Measurements from ENCODE around the gene SLCO3A1.

SLCO3A1 gene

DNA sequence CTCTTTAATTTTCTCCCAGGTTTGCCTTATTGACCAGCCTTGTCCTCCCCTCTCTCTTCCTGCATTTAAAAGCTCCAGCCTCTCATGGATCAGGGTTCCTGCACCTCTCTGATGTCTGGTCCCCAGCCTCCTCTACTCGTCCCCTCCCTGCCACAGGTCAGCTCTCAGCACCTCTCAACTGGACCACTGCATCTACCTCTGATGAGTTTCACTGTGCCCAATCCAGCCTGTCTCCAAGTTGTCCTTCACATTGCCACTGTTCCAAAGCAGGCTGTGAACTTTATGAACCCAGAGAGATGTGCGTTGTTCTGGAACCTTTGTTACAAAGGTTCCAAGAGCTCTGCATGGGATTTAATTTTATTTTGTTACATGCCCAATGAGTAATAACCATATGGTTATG lies 76.6 kb downstream of the SLCO3A1 start:
- Histone ChIP-seq H3K4me3 (ENCODE audit: low read depth in 1 of 2, low read length in 2 of 2) (no peak overlapping the region), H3K4me2 (ENCODE audit: insufficient read depth, low read length) (no peak overlapping the region), H3K27ac (ENCODE audit: low read length) (no peak overlapping the region), H4K20me1 (ENCODE audit: insufficient read depth, low read length) (no peaks in the 10 kb centered on the region), H3K4me1 (ENCODE audit: insufficient read depth, low read length) (no peaks in the 10 kb centered on the region), H2AFZ (ENCODE audit: low read depth, low read length) (no peak overlapping the region), H3K79me2 (ENCODE audit: insufficient read depth, low read length) (no peaks in the 10 kb centered on the region), H3K9me3 (ENCODE audit: insufficient read depth, low read length, severe bottlenecking) (no peaks in the 10 kb centered on the region), H3K9ac (ENCODE audit: low read depth, low read length) (no peak overlapping the region), H3K36me3 (ENCODE audit: insufficient read depth, low read length) (no peaks in the 10 kb centered on the region), H3K27me3 (ENCODE audit: insufficient read depth, low read length, poor library complexity) (peaks cover 4% of the 10 kb centered on the region)
- TF ChIP-seq, protein P1, sequence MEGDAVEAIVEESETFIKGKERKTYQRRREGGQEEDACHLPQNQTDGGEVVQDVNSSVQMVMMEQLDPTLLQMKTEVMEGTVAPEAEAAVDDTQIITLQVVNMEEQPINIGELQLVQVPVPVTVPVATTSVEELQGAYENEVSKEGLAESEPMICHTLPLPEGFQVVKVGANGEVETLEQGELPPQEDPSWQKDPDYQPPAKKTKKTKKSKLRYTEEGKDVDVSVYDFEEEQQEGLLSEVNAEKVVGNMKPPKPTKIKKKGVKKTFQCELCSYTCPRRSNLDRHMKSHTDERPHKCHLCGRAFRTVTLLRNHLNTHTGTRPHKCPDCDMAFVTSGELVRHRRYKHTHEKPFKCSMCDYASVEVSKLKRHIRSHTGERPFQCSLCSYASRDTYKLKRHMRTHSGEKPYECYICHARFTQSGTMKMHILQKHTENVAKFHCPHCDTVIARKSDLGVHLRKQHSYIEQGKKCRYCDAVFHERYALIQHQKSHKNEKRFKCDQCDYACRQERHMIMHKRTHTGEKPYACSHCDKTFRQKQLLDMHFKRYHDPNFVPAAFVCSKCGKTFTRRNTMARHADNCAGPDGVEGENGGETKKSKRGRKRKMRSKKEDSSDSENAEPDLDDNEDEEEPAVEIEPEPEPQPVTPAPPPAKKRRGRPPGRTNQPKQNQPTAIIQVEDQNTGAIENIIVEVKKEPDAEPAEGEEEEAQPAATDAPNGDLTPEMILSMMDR (IDR thresholded peaks at IDR 0.05; ENCODE audit: borderline replicate concordance, extremely low read depth, low read length, poor library complexity, severe bottlenecking) = no peak
- TF ChIP-seq EZH2 (IDR thresholded peaks at IDR 0.05; ENCODE audit: borderline replicate concordance, low read depth, low read length, severe bottlenecking) = no peak
- no peak for DNase-seq
- no peak for ATAC-seq (ENCODE audit: insufficient read depth, low read depth)

DNA sequence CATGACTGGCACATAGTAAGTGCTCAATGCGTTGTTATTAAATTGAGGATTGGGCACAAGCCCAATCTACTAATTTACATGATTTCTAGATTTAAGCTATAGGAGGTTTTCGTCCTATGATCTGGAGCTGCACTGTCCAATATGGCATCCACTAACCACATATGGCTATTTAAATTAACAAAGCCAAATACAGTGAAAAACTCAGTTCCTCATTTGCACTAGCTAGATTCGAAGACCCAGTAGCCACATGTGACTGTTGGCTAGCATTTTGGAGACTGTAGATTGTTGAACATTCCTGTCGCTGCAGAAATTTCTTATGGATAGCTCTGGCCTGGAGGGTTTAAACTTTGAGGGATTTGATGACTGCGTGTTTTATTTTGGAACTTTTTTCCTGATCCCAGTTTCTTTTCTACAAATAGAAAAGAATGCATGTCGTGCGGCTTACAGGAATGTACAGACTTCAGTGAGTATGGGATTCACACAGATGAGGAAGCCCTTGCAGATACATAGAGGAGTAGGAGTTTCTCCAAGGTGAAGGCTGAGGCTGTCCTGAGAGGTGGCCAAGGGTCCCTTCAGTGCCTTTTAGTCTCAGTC lies 82.8 kb downstream of the SLCO3A1 start:
- Histone ChIP-seq H3K4me2 (ENCODE audit: insufficient read depth, low read length) (no peak overlapping the region), H3K9me3 (ENCODE audit: insufficient read depth, low read length, severe bottlenecking) (no peaks in the 10 kb centered on the region), H3K4me3 (ENCODE audit: low read depth in 1 of 2, low read length in 2 of 2) (no peak overlapping the region), H3K4me1 (ENCODE audit: insufficient read depth, low read length) (no peaks in the 10 kb centered on the region), H3K9ac (ENCODE audit: low read depth, low read length) (no peak overlapping the region), H3K79me2 (ENCODE audit: insufficient read depth, low read length) (no peaks in the 10 kb centered on the region), H3K27me3 (ENCODE audit: insufficient read depth, low read length, poor library complexity) (peaks cover 7% of the 10 kb centered on the region), H3K27ac (ENCODE audit: low read length) (no peak overlapping the region), H2AFZ (ENCODE audit: low read depth, low read length) (no peak overlapping the region), H3K36me3 (ENCODE audit: insufficient read depth, low read length) (no peaks in the 10 kb centered on the region), H4K20me1 (ENCODE audit: insufficient read depth, low read length) (no peaks in the 10 kb centered on the region)
- no peak for ATAC-seq (ENCODE audit: insufficient read depth, low read depth)
- TF ChIP-seq EZH2 (IDR thresholded peaks at IDR 0.05; ENCODE audit: borderline replicate concordance, low read depth, low read length, severe bottlenecking) = no peak
- TF ChIP-seq, protein P1 (IDR thresholded peaks at IDR 0.05; ENCODE audit: borderline replicate concordance, extremely low read depth, low read length, poor library complexity, severe bottlenecking) = no peak
- DNase-seq = no peak

DNA sequence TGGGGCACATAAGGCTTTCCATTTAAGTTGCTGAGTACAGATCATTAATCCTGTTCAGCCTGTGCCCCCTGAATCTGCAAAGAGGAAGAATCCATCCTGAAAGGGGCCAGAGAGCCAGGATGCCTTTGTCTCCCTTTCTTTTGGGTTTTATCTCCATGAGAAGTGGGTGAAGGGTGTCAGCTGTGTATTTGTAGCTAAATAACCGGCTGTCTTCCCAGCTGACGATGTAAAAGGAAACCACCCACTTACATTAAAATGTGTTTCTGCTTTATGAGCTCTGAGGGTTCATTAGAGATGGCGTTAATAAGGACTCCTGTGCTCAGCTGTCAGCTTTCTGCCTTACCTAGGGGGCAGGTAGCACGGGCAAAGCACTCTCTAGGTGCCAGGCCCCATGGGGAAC lies 83.4 kb downstream of the SLCO3A1 start:
- H3K27me3 ChIP-seq (ENCODE audit: insufficient read depth, low read length, poor library complexity) = peaks cover 7% of the 10 kb centered on the region
- no peaks in the 10 kb centered on the region for H3K4me1 ChIP-seq (ENCODE audit: insufficient read depth, low read length)
- no peak overlapping the region for H3K4me2 ChIP-seq (ENCODE audit: insufficient read depth, low read length)
- H3K79me2 ChIP-seq (ENCODE audit: insufficient read depth, low read length) = no peaks in the 10 kb centered on the region
- ATAC-seq (ENCODE audit: insufficient read depth, low read depth) (no peak), DNase-seq (no peak)
- H3K4me3 ChIP-seq (ENCODE audit: low read depth in 1 of 2, low read length in 2 of 2) = no peak overlapping the region
- H2AFZ ChIP-seq (ENCODE audit: low read depth, low read length) = no peak overlapping the region
- H4K20me1 ChIP-seq (ENCODE audit: insufficient read depth, low read length) = no peaks in the 10 kb centered on the region
- no peaks in the 10 kb centered on the region for H3K9me3 ChIP-seq (ENCODE audit: insufficient read depth, low read length, severe bottlenecking)
- H3K9ac ChIP-seq (ENCODE audit: low read depth, low read length) = no peak overlapping the region
- no peak overlapping the region for H3K27ac ChIP-seq (ENCODE audit: low read length)
- H3K36me3 ChIP-seq (ENCODE audit: insufficient read depth, low read length) = no peaks in the 10 kb centered on the region
- TF ChIP-seq, protein P1 (IDR thresholded peaks at IDR 0.05; ENCODE audit: borderline replicate concordance, extremely low read depth, low read length, poor library complexity, severe bottlenecking) = no peak
- no peak for TF ChIP-seq EZH2 (IDR thresholded peaks at IDR 0.05; ENCODE audit: borderline replicate concordance, low read depth, low read length, severe bottlenecking)
